HCT116 (cell line): Measurements from ENCODE around the gene TRAPPC13. TPM values are rescaled to one million over a fixed set of nuclear protein-coding genes. Genes with fewer than 3 reads are reported as not detected.
"Not testable (repeated sequence)": the region's sequence is repeated elsewhere in the genome, so short reads cannot be mapped to it uniquely, and the experiment has no call there.

Experiments used
- ATAC-seq: fragments of 200-7000 bp; cut with Tn5 transposase; 2 replicates; pipeline ENCODE4 v1.9.1; 2020; ENCODE audit warnings: mild to moderate bottlenecking, moderate library complexity
- BruUV-seq: library from RNA; stranded (reverse); fragments of 400-500 nt; replicated peaks from 2 replicates; lab custom pipeline; 2021; lab: Mats Ljungman, UMichigan
- CTCF ChIA-PET: fragments of 300-600 bp; sonication (Branson Sonifier 250); formaldehyde crosslinking; loops from one replicate; lab custom pipeline; 2021; ENCODE audit warnings: antibody characterized with exemption; lab: Charles Lee
- POLR2A ChIA-PET: fragments of 300-600, 350-600 bp; sonication (Branson Sonifier 250); formaldehyde crosslinking; loops from one replicate; lab custom pipeline; 2021; ENCODE audit warnings: antibody characterized with exemption; lab: Charles Lee
- RAD21 ChIA-PET, 2 experiments: fragments of 300-600 bp; sonication (Branson Sonifier 250); formaldehyde crosslinking; loops; one replicate each; lab custom pipeline; 2023; ENCODE audit warnings: low total read pairs in 2 of 2; ENCODE audit not compliant: uncharacterized antibody in 2 of 2, unreplicated experiment in 2 of 2, low non-redundant PET in 1 of 2; lab: Charles Lee
- DNase-seq: peaks from one replicate; pipeline ENCODE4 v3.0.0-alpha.2; 2010; ENCODE audit warnings: low read depth, low spot score
- H2AFZ ChIP-seq: fragments of 200-600 bp; shearing (Covaris generic), sonication (generic); 2 replicates; pipeline ENCODE4 v1.6.1; 2017; ENCODE audit warnings: low read depth, mixed run types, mixed read lengths, antibody characterized with exemption, low read length; ENCODE audit not compliant: poor library complexity, severe bottlenecking
- H3K27ac ChIP-seq: 2 replicates; pipeline ENCODE4 v1.5.1; 2012; ENCODE audit warnings: low read depth, low read length
- H3K27me3 ChIP-seq: fragments of 200-600 bp; sonication (generic); 2 replicates; pipeline ENCODE4 v1.6.1; 2016; ENCODE audit warnings: mixed run types, low read length, mixed read lengths; ENCODE audit not compliant: insufficient read depth
- H3K36me3 ChIP-seq, 2 experiments: fragments of 200-500 bp in 1 of 2; fragments of 200-600 bp in 1 of 2; sonication (Bioruptor generic) in 1 of 2; sonication (generic) in 1 of 2; 2 replicates each; pipeline versions ENCODE4 v1.5.1 to v1.6.1; 2014 to 2016; ENCODE audit warnings: low read length in 2 of 2, inconsistent platforms in 1 of 2, mixed read lengths in 1 of 2, mixed run types in 1 of 2; ENCODE audit not compliant: insufficient read depth in 2 of 2, control insufficient read depth in 1 of 2
- H3K4me1 ChIP-seq, 2 experiments: fragments of 200-600 bp in 1 of 2; sonication (generic) in 1 of 2; 2 replicates each; pipeline versions ENCODE4 v1.5.1 to v1.6.1; 2012 to 2017; ENCODE audit warnings: low read length in 2 of 2, inconsistent platforms in 1 of 2, mild to moderate bottlenecking in 1 of 2, mixed read lengths in 1 of 2, mixed run types in 1 of 2, moderate library complexity in 1 of 2; ENCODE audit not compliant: insufficient read depth in 2 of 2, control insufficient read depth in 1 of 2
- H3K4me2 ChIP-seq: fragments of 200-600 bp; sonication (generic); 2 replicates; pipeline ENCODE4 v1.6.1; 2017; ENCODE audit warnings: mixed run types, low read length, mixed read lengths
- H3K4me3 ChIP-seq, 2 experiments: fragments of 200-600 bp in 1 of 2; sonication (generic) in 1 of 2; replicated peaks in 1 of 2; 2 replicates each; pipeline ENCODE4 v1.5.1; 2011 to 2016; ENCODE audit warnings: low read length in 2 of 2, control low read depth in 1 of 2, low read depth in 1 of 2, mild to moderate bottlenecking in 1 of 2, mixed read lengths in 1 of 2, mixed run types in 1 of 2
- H3K79me2 ChIP-seq: fragments of 200-600 bp; sonication (generic); 2 replicates; pipeline ENCODE4 v1.6.1; 2017; ENCODE audit warnings: mild to moderate bottlenecking, mixed run types, low read length, moderate library complexity, mixed read lengths; ENCODE audit not compliant: insufficient read depth
- H3K9ac ChIP-seq: fragments of 200-600 bp; sonication (generic); 2 replicates; pipeline ENCODE4 v1.6.1; 2016; ENCODE audit warnings: low read length, mixed read lengths
- H3K9me2 ChIP-seq: fragments of 200-600 bp; sonication (generic), shearing (Covaris generic); 2 replicates; pipeline ENCODE4 v1.6.1; 2017; ENCODE audit warnings: mixed run types, mild to moderate bottlenecking, moderate library complexity; ENCODE audit not compliant: insufficient read depth
- H3K9me3 ChIP-seq, 2 experiments: fragments of 200-500 bp in 1 of 2; fragments of 200-600 bp in 1 of 2; sonication (Bioruptor generic) in 1 of 2; sonication (generic) in 1 of 2; 2 replicates each; pipeline ENCODE4 v1.6.1; 2014 to 2017; ENCODE audit warnings: low read length in 2 of 2, mixed read lengths in 2 of 2, inconsistent platforms in 1 of 2, low read depth in 1 of 2, mild to moderate bottlenecking in 1 of 2, mixed run types in 1 of 2, moderate library complexity in 1 of 2; ENCODE audit not compliant: control insufficient read depth in 1 of 2, insufficient read depth in 1 of 2
- H4K20me1 ChIP-seq: fragments of 200-600 bp; sonication (generic), shearing (Covaris generic); 2 replicates; pipeline ENCODE4 v1.6.1; 2017; ENCODE audit warnings: mixed run types, mild to moderate bottlenecking, moderate library complexity; ENCODE audit not compliant: insufficient read depth
- CBX3 ChIP-seq: IDR thresholded peaks from 2 replicates; pipeline ENCODE4 v1.6.1; 2012; ENCODE audit warnings: low read depth
- CEBPB ChIP-seq: IDR thresholded peaks from 2 replicates; pipeline ENCODE4 v1.6.1; 2012; ENCODE audit warnings: low read depth
- EGR1 ChIP-seq: IDR thresholded peaks from 2 replicates; pipeline ENCODE4 v1.6.1; 2012; ENCODE audit warnings: low read depth
- ELF1 ChIP-seq: IDR thresholded peaks from 2 replicates; pipeline ENCODE4 v1.6.1; 2012; ENCODE audit warnings: low read depth, borderline replicate concordance
- EZH2phosphoT487 ChIP-seq: fragments of 200-600 bp; IDR thresholded peaks from 2 replicates; pipeline ENCODE4 v1.6.1; 2018; ENCODE audit warnings: antibody characterized with exemption, borderline replicate concordance
- FOSL1 ChIP-seq: IDR thresholded peaks from 2 replicates; pipeline ENCODE4 v1.6.1; 2012; ENCODE audit warnings: low read depth
- POLR2A ChIP-seq: IDR thresholded peaks from 2 replicates; pipeline ENCODE4 v1.7.0; 2011; ENCODE audit warnings: borderline replicate concordance; ENCODE audit not compliant: insufficient read depth, insufficient read length; ENCODE audit errors: extremely low read depth
- POLR2AphosphoS5 ChIP-seq: IDR thresholded peaks from 2 replicates; pipeline ENCODE4 v1.6.1; 2011; ENCODE audit warnings: mild to moderate bottlenecking, low read depth, low read length, moderate library complexity
- RAD21 ChIP-seq: IDR thresholded peaks from 2 replicates; pipeline ENCODE4 v1.6.1; 2012; ENCODE audit warnings: low read depth, mild to moderate bottlenecking
- SP1 ChIP-seq: IDR thresholded peaks from 2 replicates; pipeline ENCODE4 v1.6.1; 2012; ENCODE audit warnings: low read depth
- SRF ChIP-seq: IDR thresholded peaks from 2 replicates; pipeline ENCODE4 v1.6.1; 2012; ENCODE audit warnings: low read depth
- TCF7L2 ChIP-seq: IDR thresholded peaks from 2 replicates; pipeline ENCODE4 v1.7.0; 2011; ENCODE audit warnings: borderline replicate concordance, inconsistent platforms; ENCODE audit not compliant: insufficient read depth, insufficient read length; ENCODE audit errors: extremely low read depth
- YY1 ChIP-seq: IDR thresholded peaks from 2 replicates; pipeline ENCODE4 v1.6.1; 2011; ENCODE audit warnings: low read length, low read depth, moderate library complexity, mild to moderate bottlenecking; ENCODE audit not compliant: insufficient replicate concordance; ENCODE audit errors: extremely low read depth
- ZFX ChIP-seq: fragments of 450-650 bp; IDR thresholded peaks from 2 replicates; pipeline ENCODE4 v1.6.1; 2017
- ZNF274 ChIP-seq: fragments of 200-500 bp; sonication (Bioruptor generic); IDR thresholded peaks from 2 replicates; pipeline ENCODE4 v1.6.1; 2014; ENCODE audit warnings: mild to moderate bottlenecking, low read depth, low read length, inconsistent platforms
- intact Hi-C: fragments of 100-400 bp; cut with micrococcal nuclease; formaldehyde crosslinking; loops from 2 replicates; pipeline ENCODE4 v1.10.0; 2022
- total RNA-seq: library from RNA; stranded (reverse); gene quantifications from one replicate; pipeline ENCODE4 v1.2.1, GENCODE V29; 2021; ENCODE audit not compliant: unreplicated experiment

Gene TRAPPC13
- total RNA-seq, 1 experiment from 2014 or later: 18.2 TPM

- no TSS peak for BruUV-seq
- intact Hi-C loops: no loop called here
- DNase-seq (no peak), ATAC-seq (no peak)
- no peak overlapping the region for H2AFZ ChIP-seq
- H3K4me1 ChIP-seq: no peaks in the 10 kb centered on the region
- 0 out of 4 replicates have a peak, but pooled peaks cover 0 to 2% of the 10 kb centered on the region in 2 experiments for H3K36me3 ChIP-seq
- CTCF ChIA-PET: no interaction called here
- H4K20me1 ChIP-seq: no peaks in the 10 kb centered on the region
- TF ChIP-seq POLR2A (no peak), ELF1 (no peak), POLR2AphosphoS5 (no peak), RAD21 (no peak), CBX3 (no peak), YY1 (no peak), FOSL1 (no peak)
- H3K4me2 ChIP-seq: no peak overlapping the region
- POLR2A ChIA-PET: no interaction called here
- no peaks in the 10 kb centered on the region for H3K79me2 ChIP-seq
- H3K27me3 ChIP-seq: no peaks in the 10 kb centered on the region
- no peak overlapping the region for H3K4me3 ChIP-seq
- RAD21 ChIA-PET: no interaction called here
- H3K27ac ChIP-seq: no peak overlapping the region
- no peak overlapping the region for H3K9ac ChIP-seq
- H3K9me2 ChIP-seq: no peaks in the 10 kb centered on the region
- no peaks in the 10 kb centered on the region for H3K9me3 ChIP-seq
These were observed 48.0 kb downstream of the TRAPPC13 start for GRCh38 chr5:65672796-65673195.

DNA sequence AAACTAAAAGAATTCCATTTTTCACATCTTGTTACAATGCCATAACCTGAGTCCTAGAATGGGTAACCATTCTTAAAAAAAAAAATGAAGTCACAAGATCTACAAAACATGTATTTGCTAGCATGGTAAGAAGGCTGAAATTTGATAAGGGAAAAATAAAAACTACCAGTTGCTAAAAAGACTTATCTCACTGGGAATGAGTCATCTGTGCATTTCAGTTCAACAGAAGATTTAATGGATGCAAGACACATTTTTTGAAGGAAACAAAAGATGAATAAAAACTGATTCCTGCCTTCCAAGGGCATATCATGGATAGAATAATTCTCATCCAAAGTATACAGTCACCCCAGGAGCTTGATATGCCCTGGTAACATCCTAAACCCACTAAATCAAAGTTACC, 49.9 kb downstream of the TRAPPC13 start:
- Histone ChIP-seq H2AFZ (no peak overlapping the region), H3K9me2 (no peaks in the 10 kb centered on the region), H3K4me2 (no peak overlapping the region), H3K36me3 (0 out of 4 replicates have a peak, but pooled peaks cover 0 to 2% of the 10 kb centered on the region in 2 experiments), H3K4me3 (no peak overlapping the region), H3K4me1 (no peaks in the 10 kb centered on the region), H3K9me3 (no peaks in the 10 kb centered on the region), H3K9ac (no peak overlapping the region), H4K20me1 (no peaks in the 10 kb centered on the region), H3K79me2 (no peaks in the 10 kb centered on the region), H3K27ac (no peak overlapping the region), H3K27me3 (no peaks in the 10 kb centered on the region)
- DNase-seq (no peak), ATAC-seq (no peak)
- no TSS peak for BruUV-seq
- intact Hi-C loops: no loop called here
- TF ChIP-seq CBX3: no peak
- no peak for TF ChIP-seq SP1
- TF ChIP-seq YY1: no peak
- no peak for TF ChIP-seq EGR1
- TF ChIP-seq TCF7L2: no peak
- no peak for TF ChIP-seq ZFX
- TF ChIP-seq ZNF274: no peak
- no peak for TF ChIP-seq SRF
- TF ChIP-seq ELF1: no peak
- no peak for TF ChIP-seq FOSL1
- TF ChIP-seq CEBPB: no peak
- TF ChIP-seq EZH2phosphoT487: no peak
- ChIA-PET RAD21 (no interaction called here), CTCF (no interaction called here), POLR2A (no interaction called here)

DNA sequence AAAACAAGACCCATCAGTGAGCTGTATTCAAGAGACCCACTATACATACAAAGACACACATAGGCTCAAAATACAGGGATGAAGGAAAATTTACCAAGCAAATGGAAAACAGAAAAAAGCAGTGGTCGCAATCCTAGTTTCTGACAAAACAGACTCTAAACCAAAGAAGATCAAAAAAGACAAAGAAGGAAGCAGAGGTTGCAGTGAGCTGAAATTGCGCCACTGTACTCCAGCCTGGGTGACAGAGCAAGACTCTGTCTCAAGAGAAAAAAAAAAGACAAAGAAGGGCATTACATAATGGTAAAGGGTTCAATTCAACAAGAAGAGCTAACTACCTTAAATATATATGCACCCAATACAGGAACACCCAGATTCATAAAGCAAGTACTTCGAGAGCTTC, 51.2 kb downstream of the TRAPPC13 start:
- H3K9me3 ChIP-seq, intact Hi-C loops, H3K4me1 ChIP-seq, CTCF ChIA-PET, H3K79me2 ChIP-seq, H3K27ac ChIP-seq, H4K20me1 ChIP-seq, RAD21 ChIA-PET, H2AFZ ChIP-seq, ATAC-seq, H3K9me2 ChIP-seq, H3K27me3 ChIP-seq, DNase-seq, H3K9ac ChIP-seq, H3K4me3 ChIP-seq, POLR2A ChIA-PET, BruUV-seq, H3K36me3 ChIP-seq, H3K4me2 ChIP-seq: not testable (repeated sequence)
